Measurements from ENCODE around the gene PRODH2. TPM values are rescaled to one million over a fixed set of nuclear protein-coding genes. Genes with fewer than 3 reads are reported as not detected.
A peak's percentile ranks its signal among the peaks of the same experiment; 100 is the strongest.
"Not testable (repeated sequence)": the region's sequence is repeated elsewhere in the genome, so short reads cannot be mapped to it uniquely, and the experiment has no call there.

PRODH2 gene
- total RNA-seq, 1 donor from 2014 or later, result not detected

GRCh38 chr19:35776102-35776788 lies 36.4 kb downstream of the PRODH2 start:
- peaks cover 2% of the 10 kb centered on the region for H3K36me3 Mint-ChIP-seq (ENCODE audit: low read depth)
- intact Hi-C loops (cut with micrococcal nuclease), result no loop called here

GRCh38 chr19:35775298-35776101 lies 37.1 kb downstream of the PRODH2 start, which contains the start of gene ARHGAP33:
Gene ARHGAP33 (plus strand): TSS chr19:35775564. CDS start chr19:35775659, 95 bp downstream.
- Mint-ChIP-seq H3K4me3 (peak within 1 kb of the TSS; percentile 85), H3K4me1 (ENCODE audit: low read depth) (peaks cover 29% of the 10 kb centered on the region), H3K27me3 (ENCODE audit: insufficient read depth) (no peaks in the 10 kb centered on the region), H3K27ac (peak within 1 kb of the TSS; percentile 61), H3K9me3 (no peaks in the 10 kb centered on the region), H3K36me3 (ENCODE audit: low read depth) (peaks cover 2% of the 10 kb centered on the region)
- DNase-seq (ENCODE audit: low spot score), result peak; percentile 99
- intact Hi-C loops (cut with micrococcal nuclease), result loop anchor here (1.0 to 2.0 kb wide), 9 partner anchors 17 to 131 kb away; partner anchors contain the start of genes LIN37, PROSER3, PSENEN and U2AF1L4

More at GRCh38 chr19:35776102-35776788, 36.4 kb downstream of the PRODH2 start:
- H3K9me3 Mint-ChIP-seq, result no peaks in the 10 kb centered on the region
- H3K4me3 Mint-ChIP-seq, result peak overlapping the region; percentile 85
- DNase-seq (ENCODE audit: low spot score), result no peak
- no peaks in the 10 kb centered on the region for H3K27me3 Mint-ChIP-seq (ENCODE audit: insufficient read depth)
- peaks cover 29% of the 10 kb centered on the region for H3K4me1 Mint-ChIP-seq (ENCODE audit: low read depth)
- H3K27ac Mint-ChIP-seq, result peak overlapping the region; percentile 61

DNA sequence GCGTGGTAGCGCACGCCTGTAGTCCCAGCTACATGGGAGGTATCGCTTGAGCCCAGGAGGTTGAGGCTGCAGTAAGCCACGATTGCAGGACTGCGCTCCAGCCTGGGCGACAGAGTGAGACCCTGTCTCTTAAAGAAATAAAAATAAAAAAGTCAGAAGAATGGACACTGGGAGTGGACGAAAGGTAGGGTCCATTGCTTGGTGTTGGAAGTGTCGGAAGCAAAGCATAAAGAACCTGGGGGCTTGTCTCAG lies 37.7 kb downstream of the PRODH2 start:
- Mint-ChIP-seq H3K27me3 (ENCODE audit: insufficient read depth) (no peaks in the 10 kb centered on the region), H3K4me1 (ENCODE audit: low read depth) (peaks cover 29% of the 10 kb centered on the region), H3K9me3 (no peaks in the 10 kb centered on the region), H3K36me3 (ENCODE audit: low read depth) (peaks cover 2% of the 10 kb centered on the region), H3K4me3 (peak overlapping the region; percentile 81), H3K27ac (peak overlapping the region; percentile 31)
- intact Hi-C loops (cut with micrococcal nuclease), result loop anchor here (1.0 to 2.0 kb wide), 9 partner anchors 17 to 131 kb away; partner anchors contain the start of genes LIN37, PROSER3, PSENEN and U2AF1L4
- DNase-seq (ENCODE audit: low spot score), result no peak

- H3K27ac Mint-ChIP-seq, result no peak overlapping the region
- intact Hi-C loops (cut with micrococcal nuclease), result loop anchor here (1.0 to 2.0 kb wide), 9 partner anchors 16 to 130 kb away; partner anchors contain the start of genes LIN37, PROSER3, PSENEN and U2AF1L4
- peaks cover 2% of the 10 kb centered on the region for H3K36me3 Mint-ChIP-seq (ENCODE audit: low read depth)
- H3K9me3 Mint-ChIP-seq, result no peaks in the 10 kb centered on the region
- H3K4me3 Mint-ChIP-seq, result peak overlapping the region; percentile 81
- DNase-seq (ENCODE audit: low spot score), result no peak
- H3K27me3 Mint-ChIP-seq (ENCODE audit: insufficient read depth), result no peaks in the 10 kb centered on the region
- peaks cover 29% of the 10 kb centered on the region for H3K4me1 Mint-ChIP-seq (ENCODE audit: low read depth)
Observed at GRCh38 chr19:35774274-35775045, 38.2 kb downstream of the PRODH2 start.

DNA sequence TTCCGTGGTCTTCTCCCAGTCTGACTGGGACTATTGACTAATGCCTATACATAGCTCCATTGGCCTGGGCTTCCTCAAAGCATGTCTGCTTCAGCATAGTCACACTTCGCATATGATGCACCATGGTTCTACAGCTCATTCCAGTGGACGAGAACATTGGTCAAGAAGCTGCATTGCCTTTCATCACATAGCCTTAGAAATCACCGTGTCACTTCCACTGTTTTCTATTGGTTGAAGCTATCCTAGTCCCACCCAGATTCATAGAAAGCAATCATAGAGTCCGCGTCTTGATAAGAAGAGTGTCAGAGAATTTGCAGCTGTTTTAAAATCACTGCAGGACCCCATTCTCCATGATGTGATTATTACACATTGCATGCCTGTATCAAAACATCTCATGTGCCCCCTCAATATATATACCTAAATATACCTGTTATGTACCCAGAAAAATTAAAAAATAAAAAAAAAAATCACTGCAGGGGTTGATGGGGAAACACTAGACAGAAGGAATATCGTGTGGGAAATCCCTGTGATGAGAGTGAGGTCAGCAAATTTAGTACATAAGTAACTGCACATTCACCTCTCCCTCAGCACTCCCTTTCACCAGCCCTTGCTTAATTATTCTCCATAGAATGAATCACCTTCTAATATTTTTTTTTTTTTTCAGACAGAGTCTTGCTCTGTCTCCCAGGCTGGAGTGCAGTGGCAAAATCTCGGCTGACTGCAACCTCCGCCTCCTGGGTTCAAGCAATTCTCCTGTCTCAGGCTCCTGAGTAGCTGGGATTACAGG lies 39.4 kb downstream of the PRODH2 start:
- H3K27ac Mint-ChIP-seq, result no peak overlapping the region
- H3K4me3 Mint-ChIP-seq, result no peak overlapping the region

GRCh38 chr19:35772362-35772761 lies 40.3 kb downstream of the PRODH2 start:
- DNase-seq (ENCODE audit: low spot score); H3K27me3 Mint-ChIP-seq (ENCODE audit: insufficient read depth); H3K27ac Mint-ChIP-seq; intact Hi-C loops (cut with micrococcal nuclease); H3K36me3 Mint-ChIP-seq (ENCODE audit: low read depth); H3K9me3 Mint-ChIP-seq; H3K4me3 Mint-ChIP-seq: not testable (repeated sequence)
- peaks cover 24% of the 10 kb centered on the region for H3K4me1 Mint-ChIP-seq (ENCODE audit: low read depth)

More for the DNA sequence above, 39.4 kb downstream of the PRODH2 start:
- Mint-ChIP-seq H3K4me1 (ENCODE audit: low read depth) (peaks cover 29% of the 10 kb centered on the region), H3K36me3 (ENCODE audit: low read depth) (peaks cover 10% of the 10 kb centered on the region), H3K9me3 (no peaks in the 10 kb centered on the region), H3K27me3 (ENCODE audit: insufficient read depth) (no peaks in the 10 kb centered on the region)
- intact Hi-C loops (cut with micrococcal nuclease), result no loop called here
- DNase-seq (ENCODE audit: low spot score), result no peak

DNA sequence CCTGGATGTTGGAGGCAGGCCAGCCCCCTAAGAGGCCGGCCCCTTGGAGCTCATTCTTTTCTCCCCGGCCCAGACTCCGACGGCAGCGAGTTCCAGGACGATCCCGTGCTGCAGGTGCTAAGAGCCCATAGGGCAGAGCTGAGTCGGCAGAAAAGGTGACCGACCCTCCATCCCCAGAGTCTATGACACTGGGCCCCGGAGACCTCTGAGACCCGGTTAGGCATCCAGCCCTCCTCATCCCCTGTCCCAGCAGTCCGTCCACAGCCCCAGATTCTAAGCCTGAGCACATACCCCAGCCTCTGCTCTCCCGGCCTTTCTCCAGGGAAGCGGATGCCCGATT lies 44.6 kb downstream of the PRODH2 start:
- H3K27me3 Mint-ChIP-seq (ENCODE audit: insufficient read depth), result no peaks in the 10 kb centered on the region
- intact Hi-C loops (cut with micrococcal nuclease), result no loop called here
- no peaks in the 10 kb centered on the region for H3K9me3 Mint-ChIP-seq
- peaks cover 17% of the 10 kb centered on the region for H3K36me3 Mint-ChIP-seq (ENCODE audit: low read depth)
- no peaks in the 10 kb centered on the region for H3K4me1 Mint-ChIP-seq (ENCODE audit: low read depth)
- no peak for DNase-seq (ENCODE audit: low spot score)
- no peak overlapping the region for H3K4me3 Mint-ChIP-seq
- H3K27ac Mint-ChIP-seq, result no peak overlapping the region

GRCh38 chr19:35767288-35768081 lies 45.2 kb downstream of the PRODH2 start:
- Mint-ChIP-seq H3K4me3 (no peak overlapping the region), H3K27me3 (ENCODE audit: insufficient read depth) (no peaks in the 10 kb centered on the region), H3K9me3 (no peaks in the 10 kb centered on the region), H3K27ac (no peak overlapping the region), H3K36me3 (ENCODE audit: low read depth) (peaks cover 17% of the 10 kb centered on the region), H3K4me1 (ENCODE audit: low read depth) (no peaks in the 10 kb centered on the region)
- no peak for DNase-seq (ENCODE audit: low spot score)
- intact Hi-C loops (cut with micrococcal nuclease), result no loop called here

DNA sequence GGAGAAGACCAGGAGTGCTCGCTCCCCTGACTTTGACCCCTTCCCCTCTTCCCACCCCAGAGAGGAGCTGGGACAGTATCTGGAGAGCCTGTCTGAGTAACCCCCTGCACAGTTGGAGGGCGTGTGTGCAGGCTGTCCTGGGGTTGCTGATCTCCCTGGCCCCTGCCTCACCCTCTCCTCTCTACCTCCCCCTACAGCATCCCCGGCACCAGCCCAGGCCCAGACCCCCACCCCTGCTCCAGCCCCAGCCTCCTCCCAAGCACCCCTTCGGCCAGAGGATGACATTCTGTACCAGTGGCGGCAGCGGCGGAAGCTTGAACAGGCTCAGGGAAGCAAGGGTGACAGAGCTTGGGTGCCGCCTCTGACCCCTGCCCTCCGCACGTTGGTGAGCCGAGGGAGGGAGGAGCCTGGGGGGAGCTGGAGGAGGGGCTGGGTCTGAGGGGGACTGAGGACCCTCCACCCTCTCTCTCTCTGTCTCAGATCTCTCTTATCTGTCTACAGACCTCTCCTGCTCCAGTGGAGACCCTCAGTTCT lies 46.0 kb downstream of the PRODH2 start:
- intact Hi-C loops (cut with micrococcal nuclease), result no loop called here
- Mint-ChIP-seq H3K4me1 (ENCODE audit: low read depth) (no peaks in the 10 kb centered on the region), H3K36me3 (ENCODE audit: low read depth) (peaks cover 22% of the 10 kb centered on the region), H3K27me3 (ENCODE audit: insufficient read depth) (no peaks in the 10 kb centered on the region), H3K4me3 (no peak overlapping the region), H3K27ac (no peak overlapping the region), H3K9me3 (no peaks in the 10 kb centered on the region)
- DNase-seq (ENCODE audit: low spot score), result no peak

- DNase-seq (ENCODE audit: low spot score), result no peak
- H3K36me3 Mint-ChIP-seq (ENCODE audit: low read depth), result peaks cover 24% of the 10 kb centered on the region
- H3K27me3 Mint-ChIP-seq (ENCODE audit: insufficient read depth), result no peaks in the 10 kb centered on the region
- no peak overlapping the region for H3K27ac Mint-ChIP-seq
- intact Hi-C loops (cut with micrococcal nuclease), result no loop called here
- no peaks in the 10 kb centered on the region for H3K9me3 Mint-ChIP-seq
- peaks cover under 1% of the 10 kb centered on the region for H3K4me1 Mint-ChIP-seq (ENCODE audit: low read depth)
- no peak overlapping the region for H3K4me3 Mint-ChIP-seq
Observed at GRCh38 chr19:35764432-35765315, 48.0 kb downstream of the PRODH2 start.

Measured in activated T-helper 1 cell treated with anti-CD3 and anti-CD28 coated beads, Interleukin-12 subunit alpha, Interleukin-12 subunit beta, Interleukin-2, Interleukin-4 antibody, amounts not matched to agents 30 ng/mL and 10 ng/mL and 1 ng/mL, durations not matched to agents 14 hours and 24 hours and 36 hours (primary cell).